Neuronal stem cell (in vitro differentiated cells): ENCODE measurements around the gene SLBP.

Experiments
- DNase-seq: peaks from one replicate; pipeline ENCODE4 v3.0.0-alpha.2; 2013; ENCODE audit warnings: low spot score
- H2AFZ ChIP-seq: one replicate; pipeline ENCODE4 v1.6.1; 2013; ENCODE audit warnings: mild to moderate bottlenecking, low read length, inconsistent platforms
- H2AK5ac ChIP-seq: 2 replicates; pipeline ENCODE4 v1.6.1; 2013; ENCODE audit warnings: low read depth, mild to moderate bottlenecking, inconsistent platforms, low read length, moderate library complexity, mixed read lengths
- H2BK120ac ChIP-seq: 2 replicates; pipeline ENCODE4 v1.6.1; 2013; ENCODE audit warnings: low read depth, mild to moderate bottlenecking, inconsistent platforms, low read length, moderate library complexity, mixed read lengths
- H2BK12ac ChIP-seq: one replicate; pipeline ENCODE4 v1.6.1; 2013; ENCODE audit warnings: low read length, inconsistent platforms
- H2BK15ac ChIP-seq: 2 replicates; pipeline ENCODE4 v1.6.1; 2013; ENCODE audit warnings: mild to moderate bottlenecking, low read length, inconsistent platforms, mixed read lengths
- H2BK5ac ChIP-seq: one replicate; pipeline ENCODE4 v1.6.1; 2013; ENCODE audit warnings: inconsistent platforms, mild to moderate bottlenecking, low read length, moderate library complexity
- H3K14ac ChIP-seq: one replicate; pipeline ENCODE4 v1.6.1; 2013; ENCODE audit warnings: low read length, inconsistent platforms
- H3K18ac ChIP-seq: 2 replicates; pipeline ENCODE4 v1.6.1; 2013; ENCODE audit warnings: low read length, inconsistent platforms
- H3K23ac ChIP-seq: 2 replicates; pipeline ENCODE4 v1.6.1; 2013; ENCODE audit warnings: low read depth, mild to moderate bottlenecking, mixed read lengths, low read length, inconsistent platforms; ENCODE audit not compliant: poor library complexity
- H3K27ac ChIP-seq: replicated peaks from 3 replicates; pipeline ENCODE4 v1.5.1; 2013; ENCODE audit warnings: low read length, inconsistent platforms
- H3K27me3 ChIP-seq, 3 experiments: 2 replicates each; pipeline ENCODE4 v1.6.1; 2013; ENCODE audit warnings: low read length in 3 of 3, mild to moderate bottlenecking in 2 of 3, inconsistent platforms in 1 of 3, low read depth in 1 of 3, mixed read lengths in 1 of 3, moderate library complexity in 1 of 3; ENCODE audit not compliant: control insufficient read depth in 3 of 3, insufficient read depth in 3 of 3
- H3K36me3 ChIP-seq, 2 donors: replicated peaks in 1 of 2; 2 replicates each; pipeline ENCODE4 v1.6.1; 2013; ENCODE audit warnings: low read length in 2 of 2; ENCODE audit not compliant: control insufficient read depth in 2 of 2, insufficient read depth in 2 of 2
- H3K4ac ChIP-seq: 2 replicates; pipeline ENCODE4 v1.6.1; 2013; ENCODE audit warnings: inconsistent platforms, mild to moderate bottlenecking, low read length, moderate library complexity
- H3K4me1 ChIP-seq, 2 donors: 1 replicate in 1 of 2; 2 replicates in 1 of 2; pipeline ENCODE4 v1.6.1; 2013; ENCODE audit warnings: low read length in 2 of 2, low read depth in 1 of 2; ENCODE audit not compliant: control insufficient read depth in 2 of 2, insufficient read depth in 1 of 2
- H3K4me2 ChIP-seq: one replicate; pipeline ENCODE4 v1.6.1; 2013; ENCODE audit warnings: mild to moderate bottlenecking, low read length, inconsistent platforms; ENCODE audit not compliant: insufficient read depth, poor library complexity, severe bottlenecking
- H3K4me3 ChIP-seq, 2 donors: 2 replicates each; pipeline ENCODE4 v1.5.1; 2013; ENCODE audit warnings: low read length in 2 of 2, mild to moderate bottlenecking in 2 of 2, inconsistent platforms in 1 of 2, moderate library complexity in 1 of 2
- H3K79me1 ChIP-seq: one replicate; pipeline ENCODE4 v1.6.1; 2013; ENCODE audit warnings: low read depth, mild to moderate bottlenecking, inconsistent platforms, low read length, moderate library complexity
- H3K9ac ChIP-seq: one replicate; pipeline ENCODE4 v1.6.1; 2013; ENCODE audit warnings: mild to moderate bottlenecking, low read depth, low read length, inconsistent platforms; ENCODE audit not compliant: poor library complexity
- H3K9me3 ChIP-seq, 2 donors: replicated peaks in 1 of 2; 2 replicates each; pipeline versions ENCODE3 to v1.6.1; 2013; ENCODE audit warnings: low read length in 2 of 2, mild to moderate bottlenecking in 2 of 2, inconsistent platforms in 1 of 2, low read depth in 1 of 2, mixed read lengths in 1 of 2, moderate library complexity in 1 of 2; ENCODE audit not compliant: control insufficient read depth in 2 of 2, insufficient read depth in 1 of 2
- H4K8ac ChIP-seq: one replicate; pipeline ENCODE4 v1.6.1; 2013; ENCODE audit warnings: low read depth, mild to moderate bottlenecking, inconsistent platforms, low read length, moderate library complexity
- H4K91ac ChIP-seq: one replicate; pipeline ENCODE4 v1.6.1; 2013; ENCODE audit warnings: low read length, low read depth, mild to moderate bottlenecking, inconsistent platforms; ENCODE audit not compliant: poor library complexity
- WGBS, 2 donors: extraction: QIAGEN DNeasy Blood & Tissue Kit; methylation state at CpG; one replicate each; pipeline ENCODE4 v1.1.7; 2013; ENCODE audit warnings: missing lambda C conversion rate in 2 of 2, mixed read lengths in 1 of 2; ENCODE audit not compliant: insufficient read length in 2 of 2, insufficient replicate concordance in 1 of 2; ENCODE audit errors: extremely low coverage in 2 of 2; 5-methylcytosine and 5-hydroxymethylcytosine counted together

The SLBP gene

GRCh38 chr4:1682860-1683259 lies 29.3 kb downstream of the SLBP start:
- Histone ChIP-seq H2BK12ac (no peak overlapping the region), H3K27ac (no peak overlapping the region), H3K9ac (no peak overlapping the region), H4K91ac (no peak overlapping the region), H4K8ac (no peak overlapping the region), H2BK5ac (no peak overlapping the region), H2BK120ac (no peak overlapping the region), H3K4ac (no peak overlapping the region), H3K9me3 (peaks cover 1 to 3% of the 10 kb centered on the region in 2 donors), H3K23ac (no peak overlapping the region), H3K79me1 (peaks cover 3% of the 10 kb centered on the region), H3K14ac (no peak overlapping the region), H3K4me2 (no peak overlapping the region), H2AFZ (no peak overlapping the region), H3K27me3 (peaks cover 0 to 17% (median 14%) of the 10 kb centered on the region in 3 experiments), H3K36me3 (no peaks in the 10 kb centered on the region), H3K18ac (no peak overlapping the region), H3K4me1 (peaks cover 0 to 2% of the 10 kb centered on the region in 2 donors), H2AK5ac (no peak overlapping the region), H3K4me3 (no peak overlapping the region), H2BK15ac (no peak overlapping the region)
- no CpG with 5 or more reads among the region's 13 CpGs for WGBS, 2 donors
- no peak for DNase-seq

GRCh38 chr4:1678244-1678643 lies 33.9 kb downstream of the SLBP start:
- Histone ChIP-seq H3K9me3 (peaks cover 0 to 3% of the 10 kb centered on the region in 2 donors), H3K14ac (no peak overlapping the region), H2AK5ac (no peak overlapping the region), H2AFZ (no peak overlapping the region), H3K4me1 (peaks cover 4 to 5% of the 10 kb centered on the region in 2 donors), H2BK120ac (no peak overlapping the region), H2BK12ac (no peak overlapping the region), H3K36me3 (no peaks in the 10 kb centered on the region), H3K27ac (no peak overlapping the region), H3K18ac (no peak overlapping the region), H2BK5ac (no peak overlapping the region), H3K4me2 (no peak overlapping the region), H2BK15ac (no peak overlapping the region), H3K27me3 (peaks cover 0 to 33% (median 6%) of the 10 kb centered on the region in 3 experiments), H3K9ac (no peak overlapping the region), H4K8ac (no peak overlapping the region), H3K79me1 (peaks cover 6% of the 10 kb centered on the region), H4K91ac (no peak overlapping the region), H3K4me3 (no peak overlapping the region), H3K4ac (no peak overlapping the region), H3K23ac (no peak overlapping the region)
- no CpG with 5 or more reads among the region's 5 CpGs for WGBS, 2 donors
- DNase-seq, result no peak

- Histone ChIP-seq H2AK5ac (no peak overlapping the region), H2BK15ac (no peak overlapping the region), H2AFZ (no peak overlapping the region), H3K9me3 (peaks cover 0 to 3% of the 10 kb centered on the region in 2 donors), H2BK120ac (no peak overlapping the region), H3K14ac (peak overlapping the region; percentile 71), H3K18ac (peak overlapping the region; percentile 71), H3K4me2 (no peak overlapping the region), H3K79me1 (peaks cover 6% of the 10 kb centered on the region), H3K9ac (no peak overlapping the region), H2BK5ac (no peak overlapping the region), H3K36me3 (no peaks in the 10 kb centered on the region), H3K4me3 (no peak overlapping the region), H3K4ac (no peak overlapping the region), H4K91ac (no peak overlapping the region), H4K8ac (no peak overlapping the region), H2BK12ac (no peak overlapping the region), H3K27me3 (peaks cover 0 to 24% (median 0%) of the 10 kb centered on the region in 3 experiments), H3K23ac (peak overlapping the region; percentile 1), H3K27ac (no peak overlapping the region), H3K4me1 (peaks cover 4 to 5% of the 10 kb centered on the region in 2 donors)
- WGBS, 2 donors, result no CpG with 5 or more reads among the region's 25 CpGs
- no peak for DNase-seq
These were observed 35.3 kb downstream of the SLBP start for GRCh38 chr4:1676605-1677525.

GRCh38 chr4:1675802-1676137 lies 36.3 kb downstream of the SLBP start:
- no CpG with 5 or more reads among the region's 10 CpGs for WGBS, 2 donors
- H2BK12ac ChIP-seq, result no peak overlapping the region
- no peak overlapping the region for H3K4me3 ChIP-seq
- H3K36me3 ChIP-seq, result no peaks in the 10 kb centered on the region
- no peak overlapping the region for H2AFZ ChIP-seq
- no peak overlapping the region for H3K27ac ChIP-seq
- H3K4me2 ChIP-seq, result no peak overlapping the region
- DNase-seq, result no peak
- H2BK5ac ChIP-seq, result no peak overlapping the region
- H3K14ac ChIP-seq, result no peak overlapping the region
- no peak overlapping the region for H2BK15ac ChIP-seq
- peak overlapping the region; percentile 77 for H3K18ac ChIP-seq
- no peak overlapping the region for H4K91ac ChIP-seq
- H3K4me1 ChIP-seq, result peaks cover 4 to 5% of the 10 kb centered on the region in 2 donors
- H4K8ac ChIP-seq, result no peak overlapping the region
- H3K4ac ChIP-seq, result no peak overlapping the region
- peak overlapping the region; percentile 58 for H2AK5ac ChIP-seq
- H3K9ac ChIP-seq, result no peak overlapping the region
- H3K27me3 ChIP-seq, result peaks cover 0 to 24% (median 0%) of the 10 kb centered on the region in 3 experiments
- no peak overlapping the region for H3K23ac ChIP-seq
- no peak overlapping the region for H2BK120ac ChIP-seq
- no peaks in the 10 kb centered on the region for H3K9me3 ChIP-seq
- peaks cover 2% of the 10 kb centered on the region for H3K79me1 ChIP-seq
